ENCODE results near the gene PTPRK. TPM values are rescaled to one million over a fixed set of nuclear protein-coding genes. Genes with fewer than 3 reads are reported as not detected.
"Not testable (repeated sequence)": the region's sequence is repeated elsewhere in the genome, so short reads cannot be mapped to it uniquely, and the experiment has no call there.

PTPRK gene
- total RNA-seq, 2 donors from 2014 or later, result 60.6 to 121 TPM

- Histone ChIP-seq H3K36me3 (replicated peaks in 1 of 2; ENCODE audit: insufficient read depth in 1 of 2, low read depth in 2 of 2) (peaks cover 0 to 5% of the 10 kb centered on the region in 2 donors), H3K4me1 (no peaks in the 10 kb centered on the region), H3K4me3 (no peak overlapping the region), H3K9me3 (no peaks in the 10 kb centered on the region), H3K27me3 (no peaks in the 10 kb centered on the region), H3K27ac (no peak overlapping the region)
- intact Hi-C loops (cut with DNase I), result no loop called here
- WGBS, 2 donors, result 84 to 90% methylated on average over 1 of the region's 1 CpG
- ATAC-seq, result no peak
- TF ChIP-seq POLR2A (IDR thresholded peaks at IDR 0.05), result no peak
- no peak for TF ChIP-seq CTCF (IDR thresholded peaks at IDR 0.05)
- no peak for DNase-seq
These were observed 528.3 kb downstream of the PTPRK start for GRCh38 chr6:127992144-127992543.

DNA sequence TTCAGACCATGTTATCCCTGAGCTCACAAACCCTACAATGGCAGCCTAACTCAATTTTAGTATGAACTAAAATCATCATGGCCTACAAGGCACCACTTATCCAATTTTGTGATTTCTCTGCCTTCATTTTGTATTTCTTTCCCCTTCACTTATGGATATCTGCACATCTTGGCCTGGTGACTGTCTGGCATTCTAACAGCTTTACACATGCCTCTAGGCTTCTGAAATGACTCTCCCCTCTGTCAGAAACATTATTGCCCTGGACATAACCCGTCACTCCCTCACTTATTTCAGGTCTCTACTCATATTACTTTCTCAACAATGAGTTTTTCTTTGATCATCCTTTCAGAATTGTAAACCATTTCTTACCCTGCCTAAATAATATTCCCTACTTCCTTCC is 530.3 kb downstream of the PTPRK start:
- H3K27ac ChIP-seq, result no peak overlapping the region
- H3K4me3 ChIP-seq, result no peak overlapping the region
- no peaks in the 10 kb centered on the region for H3K9me3 ChIP-seq
- H3K4me1 ChIP-seq, result no peaks in the 10 kb centered on the region
- intact Hi-C loops (cut with DNase I), result no loop called here
- WGBS, 2 donors, result 88 to 97% methylated on average over 1 of the region's 1 CpG
- DNase-seq (no peak), ATAC-seq (no peak)
- TF ChIP-seq CTCF (IDR thresholded peaks at IDR 0.05), result no peak
- TF ChIP-seq POLR2A (IDR thresholded peaks at IDR 0.05), result no peak
- H3K27me3 ChIP-seq, result no peaks in the 10 kb centered on the region
- peaks cover 0 to 7% of the 10 kb centered on the region in 2 donors for H3K36me3 ChIP-seq (replicated peaks in 1 of 2; ENCODE audit: insufficient read depth in 1 of 2, low read depth in 2 of 2)

DNA sequence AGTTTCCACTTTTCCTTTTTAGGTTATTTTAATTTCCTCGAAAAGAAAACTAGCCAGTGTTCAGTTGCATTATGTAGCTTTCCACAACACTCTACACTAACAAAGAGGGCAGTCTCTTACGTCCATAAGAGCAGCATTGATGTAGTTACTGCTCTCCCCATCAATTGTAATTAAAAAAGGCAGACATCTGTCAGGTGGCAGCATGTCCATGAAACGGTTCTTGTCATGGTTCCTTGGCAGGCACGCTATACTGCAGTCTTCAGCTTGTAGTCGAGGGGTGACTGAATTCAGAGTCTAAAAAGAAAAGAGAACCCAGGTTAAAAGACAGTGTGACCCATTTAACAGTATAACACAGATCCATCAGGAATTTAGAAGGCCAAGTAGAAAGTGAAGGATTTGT is 539.4 kb downstream of the PTPRK start:
- Histone ChIP-seq H3K27ac (no peak overlapping the region), H3K4me1 (no peaks in the 10 kb centered on the region), H3K9me3 (no peaks in the 10 kb centered on the region), H3K27me3 (no peaks in the 10 kb centered on the region), H3K36me3 (replicated peaks in 1 of 2; ENCODE audit: insufficient read depth in 1 of 2, low read depth in 2 of 2) (peaks cover 0 to 21% of the 10 kb centered on the region in 2 donors), H3K4me3 (no peak overlapping the region)
- DNase-seq, result no peak
- 87 to 89% methylated on average over 5 of the region's 5 CpGs for WGBS, 2 donors
- TF ChIP-seq CTCF (IDR thresholded peaks at IDR 0.05) (no peak), POLR2A (IDR thresholded peaks at IDR 0.05) (no peak)
- intact Hi-C loops (cut with DNase I), result no loop called here
- no peak for ATAC-seq

- 75 to 95% methylated on average over 2 of the region's 2 CpGs for WGBS, 2 donors
- ATAC-seq; intact Hi-C loops (cut with DNase I); H3K4me3 ChIP-seq; DNase-seq; H3K4me1 ChIP-seq; H3K27ac ChIP-seq; H3K9me3 ChIP-seq; H3K27me3 ChIP-seq: not testable (repeated sequence)
- peaks cover 3 to 21% of the 10 kb centered on the region in 2 donors for H3K36me3 ChIP-seq (replicated peaks in 1 of 2; ENCODE audit: insufficient read depth in 1 of 2, low read depth in 2 of 2)
These were observed 542.2 kb downstream of the PTPRK start for GRCh38 chr6:127978185-127978584.

DNA sequence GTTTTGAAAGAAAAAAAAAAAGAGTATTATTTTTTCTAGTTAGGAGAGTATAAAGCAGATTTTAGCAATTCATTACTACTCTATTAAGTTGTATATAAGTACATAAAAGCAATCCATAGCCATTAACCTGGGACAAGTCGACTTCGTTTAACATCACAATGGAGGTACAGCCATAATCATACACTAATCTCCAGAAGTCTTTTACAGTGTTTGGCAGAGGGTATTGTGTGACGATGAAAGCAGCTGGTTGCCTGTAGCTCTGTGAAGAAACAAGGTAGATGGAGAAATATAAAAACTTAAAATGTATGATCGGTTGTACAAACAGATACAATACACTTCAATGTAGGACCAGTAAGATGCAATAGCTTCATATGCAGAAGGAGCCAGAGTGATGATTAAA is 543.6 kb downstream of the PTPRK start:
- intact Hi-C loops (cut with DNase I), result no loop called here
- Histone ChIP-seq H3K4me1 (no peaks in the 10 kb centered on the region), H3K36me3 (replicated peaks in 1 of 2; ENCODE audit: insufficient read depth in 1 of 2, low read depth in 2 of 2) (peaks cover 9 to 21% of the 10 kb centered on the region in 2 donors), H3K4me3 (no peak overlapping the region), H3K9me3 (no peaks in the 10 kb centered on the region), H3K27me3 (no peaks in the 10 kb centered on the region), H3K27ac (no peak overlapping the region)
- DNase-seq (no peak), ATAC-seq (no peak)
- WGBS, 2 donors, result 93 to 95% methylated on average over 4 of the region's 4 CpGs
- TF ChIP-seq CTCF (IDR thresholded peaks at IDR 0.05) (no peak), POLR2A (IDR thresholded peaks at IDR 0.05) (no peak)
